Heart left ventricle (tissue), 16 donors: Measurements from ENCODE around the gene KAT8. TPM values are rescaled to one million over a fixed set of nuclear protein-coding genes. Genes with fewer than 3 reads are reported as not detected.
A peak's percentile ranks its signal among the peaks of the same experiment; 100 is the strongest.

ENCODE experiments used
- ATAC-seq, 4 donors: fragments of 200-7000 bp; cut with Tn5 transposase; one replicate each; pipeline ENCODE4 v1.9.1; 2020 to 2022; ENCODE audit warnings: moderate library complexity in 4 of 4, mild to moderate bottlenecking in 3 of 4, moderate number of reproducible peaks in 1 of 4
- DNase-seq, 5 donors: peaks; one replicate each; pipeline ENCODE4 v3.0.0-alpha.2; 2020
- H3K27ac ChIP-seq, 12 donors: fragments of 200-600 bp; sonication (generic) in 4 of 12; one replicate each; pipeline versions ENCODE4 v1.5.0 to v1.8.0; 2016 to 2022; ENCODE audit warnings: mild to moderate bottlenecking in 2 of 12
- H3K27me3 ChIP-seq, 9 donors: fragments of 200-600 bp; sonication (generic) in 2 of 9; one replicate each; pipeline versions ENCODE4 v1.5.1 to v1.8.0; 2016 to 2022; ENCODE audit warnings: mild to moderate bottlenecking in 3 of 9
- H3K36me3 ChIP-seq, 9 donors: fragments of 200-600 bp; sonication (generic) in 2 of 9; one replicate each; pipeline versions ENCODE4 v1.5.0 to v1.8.0; 2018 to 2022; ENCODE audit warnings: mild to moderate bottlenecking in 2 of 9
- H3K4me1 ChIP-seq, 12 donors: fragments of 200-600 bp; sonication (generic) in 4 of 12; one replicate each; pipeline versions ENCODE4 v1.5.0 to v1.8.0; 2016 to 2022; ENCODE audit warnings: mild to moderate bottlenecking in 3 of 12
- H3K4me3 ChIP-seq, 12 donors: fragments of 200-600 bp; sonication (generic) in 4 of 12; one replicate each; pipeline versions ENCODE4 v1.5.0 to v1.8.0; 2017 to 2022; ENCODE audit warnings: mild to moderate bottlenecking in 9 of 12, moderate library complexity in 4 of 12
- H3K9me3 ChIP-seq, 12 donors: fragments of 200-600 bp; sonication (generic) in 4 of 12; one replicate each; pipeline versions ENCODE4 v1.5.0 to v1.8.0; 2016 to 2022; ENCODE audit warnings: mild to moderate bottlenecking in 1 of 12
- POLR2A ChIP-seq, 2 donors: fragments of 450-650 bp; IDR thresholded peaks; one replicate each; pipeline ENCODE4 v1.6.1; 2017; ENCODE audit warnings: antibody characterized with exemption in 2 of 2, mild to moderate bottlenecking in 2 of 2, moderate library complexity in 2 of 2
- WGBS, 4 donors: extraction: QIAGEN DNeasy Blood & Tissue Kit in 2 of 4; methylation state at CpG; one replicate each; pipeline versions ENCODE4 v1.1.5 to v1.1.7; 2013 to 2018; 5-methylcytosine and 5-hydroxymethylcytosine counted together
- intact Hi-C, 10 donors: fragments of 100-400 bp; cut with DNase I; formaldehyde crosslinking; loops; one replicate each; pipeline versions ENCODE4 v1.11.1 to v1.14.2; 2022
- polyA plus RNA-seq, 2 donors: library from polyadenylated mRNA; stranded (reverse); fragments of 200-250 nt; gene quantifications; one replicate each; pipeline ENCODE4 v1.2.3, GENCODE V29; 2013
- total RNA-seq, 9 donors: library from RNA; depleted of rRNA in 2 of 9; stranded (reverse); fragments of >200 nt in 2 of 9; fragmentation: NEBNext Ultra II Directional in 3 of 9; extraction: Animal tissue kit (Norgen Biotek cat#: 25700) in 3 of 9; gene quantifications; one replicate each; pipeline versions ENCODE4 v1.1.0 to v1.2.4, GENCODE V29; 2016 to 2023
- TF ChIP-seq, protein P1 (sequence below), 12 donors: fragments of 200-600 bp; sonication (generic) in 4 of 12; IDR thresholded peaks; one replicate each; pipeline versions ENCODE4 v1.5.0 to v1.8.0; 2018 to 2022; ENCODE audit warnings: antibody characterized with exemption in 12 of 12, mild to moderate bottlenecking in 5 of 12
- donor health status: ischemic (EF 13 %, LVEDD 7.1; RV severe dilation, severe dysfunction).
- donor health status: healthy with polysubstance abuse.
- donor health status: DM: no; HTN: yes; CAD: no.
- donor health status: DM: no; HTN: no; CAD: no.
- donor health status: ischemic (EF 25% LVEDD 6.9; RV normal size, moderate dysfunction).
- donor health status: ischemic (EF 25% LVEDD 5.7; RV mildly dilated, moderate dysfunction).
- donor health status: healthy.
- donor health status: DM: yes; HTN: yes; CAD: no.
- donor health status: ischemic (EF 35%, LVEDD 5.7; RV mildly dilated, moderate dysfunction).
- donor health status: nonischemic (EF 11% LVEDD 7.7; RV severe dilation, severe dysfunction).
- donor health status: DM: yes; HTN: yes; CAD: no.
- donor health status: PGD.
- donor health status: ischemic (EF 29% LVEDD 5.4; RV normal size, mild dysfunction).
- donor health status: nonischemic (EF 23%, LVEDD 6.1; RV moderate dilation, normal function).

The KAT8 gene
- total and polyA plus RNA-seq, 11 donors = 52.8 to 83.2 (median 64.7) TPM

DNA sequence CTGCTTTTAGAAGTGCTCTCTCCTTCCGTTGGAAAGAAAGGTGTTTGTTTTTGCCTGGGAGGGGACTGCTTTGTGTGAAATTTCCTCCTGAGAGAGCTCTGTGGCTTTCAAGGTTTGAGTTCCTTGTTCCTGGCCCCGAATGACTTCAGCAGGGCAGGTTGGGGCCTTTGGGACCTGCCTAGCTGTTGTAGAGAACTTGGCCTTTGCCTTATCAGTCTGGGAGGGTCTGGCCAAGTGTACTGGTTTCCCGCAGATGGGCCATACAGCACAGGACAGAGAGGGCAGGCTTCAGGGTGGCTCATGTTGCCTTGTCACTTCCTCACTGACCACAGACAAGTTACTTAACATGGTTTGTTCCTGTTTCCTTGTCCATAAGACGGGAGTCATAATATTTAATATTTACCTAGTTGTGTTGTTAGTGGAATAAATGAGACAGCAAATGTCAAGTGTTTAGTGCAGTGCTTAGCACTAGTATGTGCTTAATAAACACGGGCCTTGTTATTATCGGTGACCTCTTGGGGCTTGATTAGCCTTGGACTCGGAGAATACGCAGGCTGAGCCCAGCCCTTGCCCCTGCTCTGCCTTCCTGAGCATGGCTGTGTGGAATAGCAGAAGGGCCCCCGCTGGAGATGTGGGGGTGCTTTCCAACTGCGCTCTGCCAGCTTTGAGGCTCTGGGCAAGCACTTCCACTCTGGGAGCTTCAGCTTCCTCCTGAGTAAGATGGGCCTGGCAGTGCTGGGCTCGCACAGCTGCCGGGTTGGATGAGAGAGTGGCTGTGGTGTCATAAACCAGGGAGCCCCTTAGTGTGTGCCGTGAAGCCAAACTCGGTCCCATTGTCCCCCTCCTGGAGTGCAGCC, 11.5 kb downstream of the KAT8 start:
- Histone ChIP-seq H3K4me3 (peak overlapping the region in 1 of 12 donors; percentile 2), H3K4me1 (peaks cover 0 to 47% (median 15%) of the 10 kb centered on the region in 12 donors), H3K27me3 (no peaks in the 10 kb centered on the region), H3K9me3 (no peaks in the 10 kb centered on the region), H3K36me3 (peaks cover 7 to 80% (median 61%) of the 10 kb centered on the region in 9 donors), H3K27ac (peak overlapping the region; percentile 27 to 94 (median 60))
- intact Hi-C loops = no loop called here
- TF ChIP-seq POLR2A (IDR thresholded peaks at IDR 0.05) = no peak
- TF ChIP-seq, protein P1, sequence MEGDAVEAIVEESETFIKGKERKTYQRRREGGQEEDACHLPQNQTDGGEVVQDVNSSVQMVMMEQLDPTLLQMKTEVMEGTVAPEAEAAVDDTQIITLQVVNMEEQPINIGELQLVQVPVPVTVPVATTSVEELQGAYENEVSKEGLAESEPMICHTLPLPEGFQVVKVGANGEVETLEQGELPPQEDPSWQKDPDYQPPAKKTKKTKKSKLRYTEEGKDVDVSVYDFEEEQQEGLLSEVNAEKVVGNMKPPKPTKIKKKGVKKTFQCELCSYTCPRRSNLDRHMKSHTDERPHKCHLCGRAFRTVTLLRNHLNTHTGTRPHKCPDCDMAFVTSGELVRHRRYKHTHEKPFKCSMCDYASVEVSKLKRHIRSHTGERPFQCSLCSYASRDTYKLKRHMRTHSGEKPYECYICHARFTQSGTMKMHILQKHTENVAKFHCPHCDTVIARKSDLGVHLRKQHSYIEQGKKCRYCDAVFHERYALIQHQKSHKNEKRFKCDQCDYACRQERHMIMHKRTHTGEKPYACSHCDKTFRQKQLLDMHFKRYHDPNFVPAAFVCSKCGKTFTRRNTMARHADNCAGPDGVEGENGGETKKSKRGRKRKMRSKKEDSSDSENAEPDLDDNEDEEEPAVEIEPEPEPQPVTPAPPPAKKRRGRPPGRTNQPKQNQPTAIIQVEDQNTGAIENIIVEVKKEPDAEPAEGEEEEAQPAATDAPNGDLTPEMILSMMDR (IDR thresholded peaks at IDR 0.05) = no peak
- peak; percentile 39 to 84 (median 76) for ATAC-seq
- DNase-seq = peak in 3 of 5 donors; percentile 48 to 69 (median 60)
- WGBS, 4 donors = 65 to 78% (median 69%) methylated on average over 10 to 14 of the region's 14 CpGs

DNA sequence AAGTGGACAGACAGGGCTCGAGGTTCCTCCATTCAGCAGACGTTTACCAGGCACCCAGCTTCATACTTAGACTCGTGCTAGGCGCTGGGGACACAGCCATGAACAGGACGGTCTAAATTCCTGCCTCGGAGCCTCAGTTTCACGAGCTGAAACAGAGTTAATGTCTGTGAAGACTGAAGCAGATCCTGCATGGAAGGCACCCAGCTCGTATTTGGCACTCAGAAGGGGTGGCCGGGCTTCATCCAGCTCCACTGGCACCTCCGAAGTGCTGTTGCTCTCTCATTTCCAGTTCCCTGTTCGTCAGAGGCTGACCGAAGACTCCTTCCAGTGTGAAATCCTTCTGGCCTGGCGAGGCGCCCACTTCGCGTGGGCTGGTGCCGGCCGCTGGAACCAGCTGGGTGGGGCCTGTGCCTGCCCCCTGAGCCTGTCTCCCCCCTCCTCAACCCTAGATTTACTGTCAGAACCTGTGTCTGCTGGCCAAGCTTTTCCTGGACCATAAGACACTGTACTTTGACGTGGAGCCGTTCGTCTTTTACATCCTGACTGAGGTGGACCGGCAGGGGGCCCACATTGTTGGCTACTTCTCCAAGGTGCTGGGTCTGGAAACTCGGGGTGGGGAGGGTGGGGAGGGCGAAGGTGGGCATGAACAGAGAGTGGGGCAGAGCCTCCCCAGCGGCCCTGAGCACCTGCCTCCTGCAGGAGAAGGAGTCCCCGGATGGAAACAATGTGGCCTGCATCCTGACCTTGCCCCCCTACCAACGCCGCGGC, 12.3 kb downstream of the KAT8 start:
- no peaks in the 10 kb centered on the region for H3K27me3 ChIP-seq
- H3K27ac ChIP-seq = peak overlapping the region; percentile 27 to 94 (median 60)
- intact Hi-C loops = no loop called here
- H3K36me3 ChIP-seq = peaks cover 6 to 73% (median 59%) of the 10 kb centered on the region in 9 donors
- peak in 3 of 4 donors; percentile 14 to 60 (median 42) for ATAC-seq
- TF ChIP-seq, protein P1 (IDR thresholded peaks at IDR 0.05) = no peak
- no peak for TF ChIP-seq POLR2A (IDR thresholded peaks at IDR 0.05)
- peak in 4 of 5 donors; percentile 67 to 81 (median 72) for DNase-seq
- no peak overlapping the region for H3K4me3 ChIP-seq
- 57 to 74% (median 69%) methylated on average over 28 to 29 of the region's 29 CpGs for WGBS, 4 donors
- peaks cover 0 to 55% (median 17%) of the 10 kb centered on the region in 12 donors for H3K4me1 ChIP-seq
- H3K9me3 ChIP-seq = no peaks in the 10 kb centered on the region

DNA sequence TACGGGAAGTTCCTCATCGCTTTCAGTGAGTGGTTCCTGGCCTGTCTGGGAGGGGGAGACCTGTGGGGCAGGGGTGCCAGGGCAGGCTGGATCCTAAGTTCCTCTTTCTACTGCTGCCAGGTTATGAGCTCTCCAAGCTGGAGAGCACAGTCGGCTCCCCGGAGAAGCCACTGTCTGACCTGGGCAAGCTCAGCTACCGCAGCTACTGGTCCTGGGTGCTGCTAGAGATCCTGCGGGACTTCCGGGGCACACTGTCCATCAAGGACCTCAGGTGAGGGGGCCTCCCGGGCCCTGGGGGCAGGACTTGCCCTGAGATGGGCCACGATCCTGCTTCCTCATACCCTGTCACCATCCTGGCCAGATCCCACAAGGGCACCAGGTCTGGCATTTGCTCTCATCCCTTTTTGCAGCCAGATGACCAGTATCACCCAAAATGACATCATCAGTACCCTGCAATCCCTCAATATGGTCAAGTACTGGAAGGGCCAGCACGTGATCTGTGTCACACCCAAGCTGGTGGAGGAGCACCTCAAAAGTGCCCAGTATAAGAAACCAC, 12.9 kb downstream of the KAT8 start:
- no peaks in the 10 kb centered on the region for H3K27me3 ChIP-seq
- TF ChIP-seq POLR2A (IDR thresholded peaks at IDR 0.05) = no peak
- TF ChIP-seq, protein P1 (IDR thresholded peaks at IDR 0.05) = no peak
- peaks cover 0 to 60% (median 17%) of the 10 kb centered on the region in 12 donors for H3K4me1 ChIP-seq
- intact Hi-C loops = no loop called here
- no peaks in the 10 kb centered on the region for H3K9me3 ChIP-seq
- H3K4me3 ChIP-seq = no peak overlapping the region
- ATAC-seq (no peak), DNase-seq (no peak)
- 90 to 94% (median 91%) methylated on average over 6 to 10 of the region's 10 CpGs for WGBS, 4 donors
- peak overlapping the region in 8 of 12 donors; percentile 30 to 94 (median 67) for H3K27ac ChIP-seq
- H3K36me3 ChIP-seq = peaks cover 6 to 67% (median 57%) of the 10 kb centered on the region in 9 donors
